Smooth muscle cell (in vitro differentiated cells): Measurements from ENCODE around the gene POU6F2. TPM values are rescaled to one million over a fixed set of nuclear protein-coding genes. Genes with fewer than 3 reads are reported as not detected.
"Not testable (repeated sequence)": the region's sequence is repeated elsewhere in the genome, so short reads cannot be mapped to it uniquely, and the experiment has no call there.

Experiments
- DNase-seq: peaks from one replicate; lab custom pipeline; 2025; ENCODE audit not compliant: unreplicated experiment; lab: John Stamatoyannopoulos, UW
- H2AFZ ChIP-seq: fragments of 200-600 bp; sonication (generic); 2 replicates; pipeline ENCODE4 v1.6.0; 2016; ENCODE audit warnings: antibody characterized with exemption, low read depth, mild to moderate bottlenecking
- H3F3A ChIP-seq: fragments of 200-600 bp; sonication (generic); 2 replicates; pipeline ENCODE4 v1.6.0; 2017; ENCODE audit warnings: antibody characterized with exemption, low read depth
- H3K27ac ChIP-seq: fragments of 200-600 bp; sonication (generic); 2 replicates; pipeline ENCODE4 v1.5.1; 2016; ENCODE audit warnings: low read depth, mild to moderate bottlenecking
- H3K27me3 ChIP-seq: fragments of 200-600 bp; sonication (generic); 2 replicates; pipeline ENCODE4 v1.6.1; 2016; ENCODE audit warnings: low read depth, mild to moderate bottlenecking
- H3K36me3 ChIP-seq: fragments of 200-600 bp; sonication (generic); 2 replicates; pipeline ENCODE4 v1.5.1; 2016; ENCODE audit warnings: low read depth
- H3K4me1 ChIP-seq: fragments of 200-600 bp; sonication (generic); 2 replicates; pipeline ENCODE4 v1.5.1; 2016; ENCODE audit warnings: low read depth
- H3K4me2 ChIP-seq: fragments of 200-600 bp; sonication (generic); 2 replicates; pipeline ENCODE4 v1.6.0; 2016; ENCODE audit warnings: mild to moderate bottlenecking
- H3K4me3 ChIP-seq: fragments of 200-600 bp; sonication (generic); 2 replicates; pipeline ENCODE4 v1.5.1; 2016; ENCODE audit warnings: mild to moderate bottlenecking
- H3K79me2 ChIP-seq: fragments of 200-600 bp; sonication (generic); 2 replicates; pipeline ENCODE4 v1.6.0; 2016; ENCODE audit warnings: low read depth, mild to moderate bottlenecking
- H3K9ac ChIP-seq: fragments of 200-600 bp; sonication (generic); 2 replicates; pipeline ENCODE4 v1.6.0; 2016; ENCODE audit warnings: low read depth
- H3K9me3 ChIP-seq: fragments of 200-600 bp; sonication (generic); replicated peaks from 2 replicates; pipeline ENCODE4 v1.5.1; 2016; ENCODE audit warnings: low read depth
- H4K20me1 ChIP-seq: fragments of 200-600 bp; sonication (generic); 2 replicates; pipeline ENCODE4 v1.6.0; 2016; ENCODE audit warnings: low read depth
- WGBS: methylation state at CpG from one replicate; pipeline ENCODE4 v1.1.7; 2016; ENCODE audit warnings: low lambda C conversion rate; 5-methylcytosine and 5-hydroxymethylcytosine counted together
- polyA plus RNA-seq: library from polyadenylated mRNA; unstranded; fragments of >200 nt; fragmentation: Nextera tagmentation; extraction: Ambion mirVana; gene quantifications from 2 replicates; pipeline ENCODE4 v1.2.1, GENCODE V29; 2016
- total RNA-seq: library from RNA; depleted of rRNA; stranded (reverse); fragments of >200 nt; gene quantifications from 2 replicates; pipeline ENCODE4 v1.2.3, GENCODE V29; 2014
- TF ChIP-seq, protein P1 (sequence below): fragments of 200-600 bp; sonication (generic); IDR thresholded peaks from 2 replicates; pipeline ENCODE4 v1.5.1; 2017; ENCODE audit warnings: borderline replicate concordance, mild to moderate bottlenecking, antibody characterized with exemption; ENCODE audit not compliant: insufficient read depth, poor library complexity, severe bottlenecking

Gene POU6F2
- total and polyA plus RNA-seq, 2 experiments from 2014 or later = 1.2 TPM

DNA sequence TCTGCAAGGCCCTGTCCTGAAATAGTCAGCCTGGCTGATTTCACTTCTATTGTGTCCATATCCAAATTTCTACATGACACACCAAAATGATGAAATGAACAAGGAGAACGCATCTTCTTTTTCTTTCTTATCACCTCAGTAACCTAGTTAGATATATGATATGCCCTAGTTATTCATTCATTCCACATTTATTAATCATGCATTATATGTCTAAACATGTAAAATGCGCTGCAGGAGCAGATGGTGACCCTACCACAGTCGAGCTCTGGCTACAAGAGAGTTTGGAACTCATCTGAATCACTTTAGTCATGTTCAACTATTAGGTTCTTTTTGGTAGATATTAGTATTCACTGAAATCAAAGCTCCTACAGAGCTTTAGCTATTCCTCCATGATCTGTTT lies 36.9 kb upstream of the POU6F2 start:
- Histone ChIP-seq H3K4me1 (peaks cover 3% of the 10 kb centered on the region), H3K79me2 (no peaks in the 10 kb centered on the region), H2AFZ (no peak overlapping the region), H3K27ac (no peak overlapping the region), H3K27me3 (no peaks in the 10 kb centered on the region), H3F3A (no peaks in the 10 kb centered on the region), H3K4me3 (no peak overlapping the region), H3K4me2 (no peak overlapping the region), H4K20me1 (no peaks in the 10 kb centered on the region), H3K36me3 (no peaks in the 10 kb centered on the region), H3K9ac (no peak overlapping the region), H3K9me3 (no peaks in the 10 kb centered on the region)
- DNase-seq = no peak
- TF ChIP-seq, protein P1, sequence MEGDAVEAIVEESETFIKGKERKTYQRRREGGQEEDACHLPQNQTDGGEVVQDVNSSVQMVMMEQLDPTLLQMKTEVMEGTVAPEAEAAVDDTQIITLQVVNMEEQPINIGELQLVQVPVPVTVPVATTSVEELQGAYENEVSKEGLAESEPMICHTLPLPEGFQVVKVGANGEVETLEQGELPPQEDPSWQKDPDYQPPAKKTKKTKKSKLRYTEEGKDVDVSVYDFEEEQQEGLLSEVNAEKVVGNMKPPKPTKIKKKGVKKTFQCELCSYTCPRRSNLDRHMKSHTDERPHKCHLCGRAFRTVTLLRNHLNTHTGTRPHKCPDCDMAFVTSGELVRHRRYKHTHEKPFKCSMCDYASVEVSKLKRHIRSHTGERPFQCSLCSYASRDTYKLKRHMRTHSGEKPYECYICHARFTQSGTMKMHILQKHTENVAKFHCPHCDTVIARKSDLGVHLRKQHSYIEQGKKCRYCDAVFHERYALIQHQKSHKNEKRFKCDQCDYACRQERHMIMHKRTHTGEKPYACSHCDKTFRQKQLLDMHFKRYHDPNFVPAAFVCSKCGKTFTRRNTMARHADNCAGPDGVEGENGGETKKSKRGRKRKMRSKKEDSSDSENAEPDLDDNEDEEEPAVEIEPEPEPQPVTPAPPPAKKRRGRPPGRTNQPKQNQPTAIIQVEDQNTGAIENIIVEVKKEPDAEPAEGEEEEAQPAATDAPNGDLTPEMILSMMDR = no peak
- WGBS = 96% methylated on average over 3 of the region's 3 CpGs

DNA sequence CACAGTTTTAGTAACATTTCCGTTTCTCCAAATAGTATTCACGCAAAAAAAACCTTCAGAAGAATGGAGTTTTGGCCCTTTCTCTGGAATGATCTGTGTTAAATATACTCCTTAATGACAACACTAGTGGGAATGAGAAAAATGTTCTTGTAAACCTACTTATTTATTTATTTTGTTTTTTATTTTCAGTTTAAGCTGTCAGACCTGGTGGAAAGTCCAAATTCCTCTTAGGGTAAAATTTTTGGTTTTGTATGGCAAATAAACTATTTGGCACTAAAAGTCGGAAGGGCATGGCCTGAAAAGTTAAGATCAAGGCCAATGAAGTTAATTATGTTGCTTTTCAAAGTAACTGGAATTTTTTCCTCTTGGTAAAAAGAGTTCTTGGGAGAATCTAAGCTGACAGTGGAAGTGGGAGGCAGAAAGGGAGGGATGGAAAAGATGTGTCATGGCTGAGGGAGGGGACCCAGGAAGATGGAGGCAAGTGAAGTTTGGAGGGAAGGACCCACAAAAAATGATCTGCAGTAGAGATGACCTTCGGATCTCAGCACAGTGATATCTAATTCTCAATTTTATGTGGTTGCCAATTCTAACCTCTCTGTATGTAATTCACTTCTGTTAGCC lies 35.2 kb upstream of the POU6F2 start:
- Histone ChIP-seq H3K27me3 (no peaks in the 10 kb centered on the region), H3F3A (no peaks in the 10 kb centered on the region), H3K27ac (no peak overlapping the region), H3K4me3 (no peak overlapping the region), H3K79me2 (no peaks in the 10 kb centered on the region), H3K9me3 (no peaks in the 10 kb centered on the region), H2AFZ (no peak overlapping the region), H3K4me2 (no peak overlapping the region), H4K20me1 (no peaks in the 10 kb centered on the region), H3K4me1 (peaks cover 3% of the 10 kb centered on the region), H3K36me3 (no peaks in the 10 kb centered on the region), H3K9ac (no peak overlapping the region)
- WGBS = 92% methylated on average over 4 of the region's 4 CpGs
- TF ChIP-seq, protein P1 = no peak
- no peak for DNase-seq

DNA sequence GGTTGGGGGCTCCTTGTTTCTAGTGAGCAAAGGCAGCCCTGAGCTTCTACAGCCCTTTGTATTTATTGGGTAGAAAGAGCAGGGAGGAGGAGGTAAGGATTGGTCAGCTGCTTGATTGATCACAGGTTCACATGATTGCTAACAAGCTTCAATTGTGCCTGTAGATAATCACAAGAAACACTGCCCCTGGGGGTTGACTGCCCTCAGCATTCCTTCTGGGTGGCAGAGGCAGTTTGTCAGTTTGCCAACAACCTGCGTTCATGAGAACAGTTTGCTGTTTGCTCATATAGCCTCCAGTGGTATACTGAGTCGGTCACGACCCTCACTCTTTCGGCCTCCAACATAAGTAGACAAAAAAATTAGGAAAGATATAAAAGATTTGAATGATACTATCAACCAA lies 30.2 kb upstream of the POU6F2 start:
- H3K9ac ChIP-seq, DNase-seq, H2AFZ ChIP-seq, H3K27me3 ChIP-seq, H3F3A ChIP-seq, H4K20me1 ChIP-seq, H3K27ac ChIP-seq, H3K9me3 ChIP-seq, H3K4me2 ChIP-seq, H3K4me1 ChIP-seq, H3K79me2 ChIP-seq, H3K4me3 ChIP-seq, H3K36me3 ChIP-seq: not testable (repeated sequence)
- 93% methylated on average over 4 of the region's 4 CpGs for WGBS

DNA sequence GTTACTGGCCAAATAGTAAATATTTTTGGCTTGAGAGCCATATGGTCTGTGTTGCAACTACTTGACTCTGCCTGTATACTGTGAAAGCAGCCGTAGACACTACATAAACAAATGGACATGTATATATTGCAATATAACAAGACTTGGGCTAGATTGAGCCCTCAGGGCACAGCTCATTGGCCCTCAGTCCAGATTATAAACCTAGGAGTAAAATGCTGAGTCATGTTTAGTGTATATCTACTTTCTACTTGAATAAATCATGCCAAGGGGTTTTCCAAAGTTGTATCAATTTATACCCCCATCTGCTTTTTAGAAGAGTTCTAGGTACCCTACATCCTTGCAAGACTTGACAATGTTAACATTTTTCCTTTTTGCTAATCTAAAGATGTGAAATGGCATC lies 27.4 kb upstream of the POU6F2 start:
- Histone ChIP-seq H3K27ac (no peak overlapping the region), H3K79me2 (no peaks in the 10 kb centered on the region), H3K9ac (no peak overlapping the region), H2AFZ (no peak overlapping the region), H3F3A (no peaks in the 10 kb centered on the region), H4K20me1 (no peaks in the 10 kb centered on the region), H3K9me3 (no peaks in the 10 kb centered on the region), H3K4me3 (no peak overlapping the region), H3K4me2 (no peak overlapping the region), H3K36me3 (no peaks in the 10 kb centered on the region), H3K27me3 (no peaks in the 10 kb centered on the region), H3K4me1 (peaks cover 4% of the 10 kb centered on the region)
- TF ChIP-seq, protein P1 = no peak
- no peak for DNase-seq
- 63% methylated on average over 1 of the region's 1 CpG for WGBS
